SK-N-SH (cell line): ENCODE data around the gene WDR31.

Experiments used
- CTCF ChIP-seq: fragments of 200-600 bp; sonication (generic); IDR thresholded peaks from 2 replicates; pipeline ENCODE4 v1.6.1; 2017; ENCODE audit warnings: antibody characterized with exemption, mild to moderate bottlenecking, moderate library complexity
- JUND ChIP-seq: IDR thresholded peaks from 2 replicates; pipeline ENCODE4 v1.4.0; 2012
- MAX ChIP-seq: IDR thresholded peaks from 2 replicates; pipeline ENCODE4 v1.4.0; 2012; ENCODE audit warnings: low read depth
- POLR2AphosphoS5 ChIP-seq: IDR thresholded peaks from 2 replicates; pipeline ENCODE4 v1.6.1; 2012; ENCODE audit warnings: low read depth, low read length
- TAF1 ChIP-seq: IDR thresholded peaks from 2 replicates; pipeline ENCODE4 v1.6.1; 2012; ENCODE audit warnings: low read depth, mild to moderate bottlenecking, low read length, moderate library complexity, borderline replicate concordance
- TEAD4 ChIP-seq: IDR thresholded peaks from 2 replicates; pipeline ENCODE4 v1.4.0; 2012; ENCODE audit warnings: mild to moderate bottlenecking, borderline replicate concordance; ENCODE audit not compliant: insufficient read depth

GRCh38 chr9:113331780-113332179, 8.3 kb downstream of the WDR31 start:
- TF ChIP-seq CTCF (no peak), JUND (no peak), TAF1 (no peak), POLR2AphosphoS5 (no peak), MAX (no peak), TEAD4 (no peak)
